ENCODE measurements around the gene ATE1. TPM values are rescaled to one million over a fixed set of nuclear protein-coding genes. Genes with fewer than 3 reads are reported as not detected.

The ATE1 gene
- polyA plus RNA-seq, 1 experiment: 17.9 TPM

- CTCF ChIA-PET: no interaction called here
Measured at GRCh38 chr10:121854809-121855445, 72.9 kb downstream of the ATE1 start.

GRCh38 chr10:121853950-121854349, 73.9 kb downstream of the ATE1 start:
- no peaks in the 10 kb centered on the region for H3K9me3 ChIP-seq (ENCODE audit: control insufficient read depth, insufficient read depth, low read length)
- POLR2A ChIA-PET: no interaction called here
- no peak for TF ChIP-seq CTCF (IDR thresholded peaks at IDR 0.05; ENCODE audit: low read depth, low read length)
- H3K27me3 ChIP-seq (ENCODE audit: control insufficient read depth, insufficient read depth, low read length): no peaks in the 10 kb centered on the region
- CTCF ChIA-PET: no interaction called here
- no peak overlapping the region for H3K27ac ChIP-seq (ENCODE audit: low read depth, low read length)
- DNase-seq (ENCODE audit: low read depth, low spot score): no peak
- no peak overlapping the region for H3K4me3 ChIP-seq (ENCODE audit: low read depth, low read length)

More at GRCh38 chr10:121854809-121855445, 72.9 kb downstream of the ATE1 start:
- no peaks in the 10 kb centered on the region for H3K9me3 ChIP-seq (ENCODE audit: control insufficient read depth, insufficient read depth, low read length)
- no peak overlapping the region for H3K4me3 ChIP-seq (ENCODE audit: low read depth, low read length)
- POLR2A ChIA-PET: no interaction called here
- no peaks in the 10 kb centered on the region for H3K27me3 ChIP-seq (ENCODE audit: control insufficient read depth, insufficient read depth, low read length)
- no peak for DNase-seq (ENCODE audit: low read depth, low spot score)
- no peak for TF ChIP-seq CTCF (IDR thresholded peaks at IDR 0.05; ENCODE audit: low read depth, low read length)
- H3K27ac ChIP-seq (ENCODE audit: low read depth, low read length): no peak overlapping the region

- Histone ChIP-seq H3K27ac (ENCODE audit: low read depth, low read length) (no peak overlapping the region), H3K27me3 (ENCODE audit: control insufficient read depth, insufficient read depth, low read length) (no peaks in the 10 kb centered on the region), H3K4me3 (ENCODE audit: low read depth, low read length) (no peak overlapping the region), H3K9me3 (ENCODE audit: control insufficient read depth, insufficient read depth, low read length) (no peaks in the 10 kb centered on the region)
- ChIA-PET POLR2A (no interaction called here), CTCF (no interaction called here)
- no peak for TF ChIP-seq CTCF (IDR thresholded peaks at IDR 0.05; ENCODE audit: low read depth, low read length)
- no peak for DNase-seq (ENCODE audit: low read depth, low spot score)
Measured at GRCh38 chr10:121851786-121852185, 76.0 kb downstream of the ATE1 start.

GRCh38 chr10:121848082-121848481, 79.7 kb downstream of the ATE1 start:
- CTCF ChIA-PET: interaction anchor here (0.7 kb wide), 1 partner anchor 1494 kb away, joined by 5 read pairs; no protein-coding TSS in a partner anchor
- TF ChIP-seq CTCF (IDR thresholded peaks at IDR 0.05; ENCODE audit: low read depth, low read length): no peak
- H3K9me3 ChIP-seq (ENCODE audit: control insufficient read depth, insufficient read depth, low read length): no peaks in the 10 kb centered on the region
- no peak for DNase-seq (ENCODE audit: low read depth, low spot score)
- no peak overlapping the region for H3K4me3 ChIP-seq (ENCODE audit: low read depth, low read length)
- POLR2A ChIA-PET: no interaction called here
- no peak overlapping the region for H3K27ac ChIP-seq (ENCODE audit: low read depth, low read length)
- H3K27me3 ChIP-seq (ENCODE audit: control insufficient read depth, insufficient read depth, low read length): no peaks in the 10 kb centered on the region

- CTCF ChIA-PET: no interaction called here
- TF ChIP-seq CTCF (IDR thresholded peaks at IDR 0.05; ENCODE audit: low read depth, low read length): no peak
- H3K27ac ChIP-seq (ENCODE audit: low read depth, low read length): no peak overlapping the region
- no peaks in the 10 kb centered on the region for H3K27me3 ChIP-seq (ENCODE audit: control insufficient read depth, insufficient read depth, low read length)
- no peak overlapping the region for H3K4me3 ChIP-seq (ENCODE audit: low read depth, low read length)
- DNase-seq (ENCODE audit: low read depth, low spot score): no peak
- POLR2A ChIA-PET: no interaction called here
- no peaks in the 10 kb centered on the region for H3K9me3 ChIP-seq (ENCODE audit: control insufficient read depth, insufficient read depth, low read length)
Measured at GRCh38 chr10:121846555-121846954, 81.3 kb downstream of the ATE1 start.
